ENCODE results near the gene TRPM2.

Gene TRPM2

GRCh38 chr21:44426663-44427191, 73.3 kb downstream of the TRPM2 start:
- TF ChIP-seq ZNF274 (IDR thresholded peaks at IDR 0.05; ENCODE audit: low read depth, low read length): no peak
- no peak overlapping the region for H3K4me3 ChIP-seq (ENCODE audit: low read length)

DNA sequence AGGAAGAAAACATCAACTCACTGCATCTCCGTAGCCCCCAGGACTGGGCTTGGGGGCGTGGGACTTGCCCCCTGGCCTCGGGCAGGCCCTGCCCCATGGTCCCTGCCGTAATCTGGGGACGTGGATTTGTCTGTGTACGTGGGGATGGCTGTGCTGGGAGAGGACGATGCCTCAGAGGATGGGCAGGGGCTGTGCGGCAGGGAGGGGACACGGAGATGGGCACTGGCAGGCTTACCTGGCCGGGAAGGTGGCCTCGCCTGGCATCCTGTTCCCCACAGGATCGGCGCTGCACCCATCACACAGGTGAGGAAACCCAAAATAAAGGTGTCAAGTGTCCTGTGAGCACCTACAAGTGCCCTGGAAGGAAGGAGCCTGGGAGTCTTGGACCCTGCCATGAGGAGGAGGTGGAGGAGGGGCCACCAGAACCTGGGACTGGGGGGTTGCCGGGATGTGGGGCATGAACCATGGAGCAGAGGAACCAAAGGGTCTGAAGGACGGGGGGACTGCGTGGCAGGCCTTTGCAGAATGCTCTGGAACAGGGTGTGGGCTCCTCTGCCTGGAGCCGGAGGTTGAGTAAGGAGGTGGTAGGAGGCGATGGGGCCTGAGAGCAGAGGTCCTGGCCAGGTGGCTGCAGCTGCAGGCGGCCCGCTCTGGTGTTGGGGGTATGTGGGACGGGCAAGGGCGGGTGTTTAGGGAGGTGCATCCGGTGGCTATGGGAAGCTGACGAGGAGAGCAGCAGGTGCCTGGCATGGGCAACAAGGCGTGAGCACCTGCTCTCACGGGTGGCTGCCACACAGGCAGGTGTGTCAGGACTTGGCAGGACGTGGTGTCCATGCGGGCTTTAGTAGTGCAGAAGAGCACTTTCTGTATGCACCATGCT, 74.1 kb downstream of the TRPM2 start:
- no peak for TF ChIP-seq ZNF274 (IDR thresholded peaks at IDR 0.05; ENCODE audit: low read depth, low read length)
- no peak overlapping the region for H3K4me3 ChIP-seq (ENCODE audit: low read length)

DNA sequence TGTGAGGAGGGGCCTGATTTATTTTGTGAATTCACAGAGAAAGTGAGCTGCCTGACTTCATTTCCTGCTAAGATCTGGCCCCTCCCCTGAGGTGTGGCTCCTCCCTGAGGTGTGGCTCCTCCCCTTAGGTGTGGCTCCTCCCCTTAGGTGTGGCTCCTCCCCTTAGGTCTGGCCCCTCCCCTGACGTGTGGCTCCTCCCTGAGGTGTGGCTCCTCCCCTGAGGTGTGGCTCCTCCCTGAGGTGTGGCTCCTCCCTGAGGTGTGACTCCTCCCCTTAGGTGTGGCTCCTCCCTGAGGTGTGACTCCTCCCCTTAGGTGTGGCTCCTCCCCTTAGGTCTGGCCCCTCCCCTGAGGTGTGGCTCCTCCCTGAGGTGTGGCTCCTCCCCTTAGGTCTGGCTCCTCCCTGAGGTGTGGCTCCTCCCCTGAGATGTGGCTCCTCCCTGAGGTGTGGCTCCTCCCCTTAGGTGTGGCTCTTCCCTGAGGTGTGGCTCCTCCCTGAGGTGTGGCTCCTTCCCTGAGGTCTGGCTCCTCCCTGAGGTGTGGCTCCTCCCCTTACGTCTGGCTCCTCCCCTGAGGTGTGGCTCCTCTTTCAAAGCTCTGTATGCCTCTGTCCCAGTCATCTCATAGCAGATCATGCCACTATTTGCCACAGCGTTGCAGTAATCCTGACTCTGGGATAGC, 75.0 kb downstream of the TRPM2 start:
- no peak for TF ChIP-seq ZNF274 (IDR thresholded peaks at IDR 0.05; ENCODE audit: low read depth, low read length)
- H3K4me3 ChIP-seq (ENCODE audit: low read length): no peak overlapping the region

- no peak overlapping the region for H3K4me3 ChIP-seq (ENCODE audit: low read length)
- TF ChIP-seq ZNF274 (IDR thresholded peaks at IDR 0.05; ENCODE audit: low read depth, low read length): no peak
Measured at GRCh38 chr21:44429894-44430293, 76.5 kb downstream of the TRPM2 start.

DNA sequence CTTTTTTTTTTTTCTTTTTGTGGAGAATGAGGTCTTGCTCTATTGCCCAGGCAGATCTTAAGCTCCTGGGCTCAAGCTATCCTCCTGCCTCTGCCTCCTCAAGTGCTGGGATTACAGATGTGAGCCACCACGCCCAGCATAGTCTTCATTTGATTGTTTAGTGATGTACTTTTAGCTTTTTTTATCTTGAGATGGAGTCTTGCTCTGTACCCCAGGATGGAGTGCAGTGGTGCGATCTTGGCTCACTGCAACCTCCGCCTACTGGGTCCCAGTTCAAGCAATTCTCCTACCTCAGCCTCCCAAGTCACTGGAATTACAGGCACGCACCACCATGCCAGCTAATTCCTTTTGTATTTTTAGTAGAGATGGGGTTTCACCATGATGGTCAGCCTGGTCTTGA, 77.9 kb downstream of the TRPM2 start:
- H3K4me3 ChIP-seq (ENCODE audit: low read length): no peak overlapping the region
- no peak for TF ChIP-seq ZNF274 (IDR thresholded peaks at IDR 0.05; ENCODE audit: low read depth, low read length)

GRCh38 chr21:44432841-44433790, 79.7 kb downstream of the TRPM2 start:
- no peak overlapping the region for H3K4me3 ChIP-seq (ENCODE audit: low read length)
- no peak for TF ChIP-seq ZNF274 (IDR thresholded peaks at IDR 0.05; ENCODE audit: low read depth, low read length)

DNA sequence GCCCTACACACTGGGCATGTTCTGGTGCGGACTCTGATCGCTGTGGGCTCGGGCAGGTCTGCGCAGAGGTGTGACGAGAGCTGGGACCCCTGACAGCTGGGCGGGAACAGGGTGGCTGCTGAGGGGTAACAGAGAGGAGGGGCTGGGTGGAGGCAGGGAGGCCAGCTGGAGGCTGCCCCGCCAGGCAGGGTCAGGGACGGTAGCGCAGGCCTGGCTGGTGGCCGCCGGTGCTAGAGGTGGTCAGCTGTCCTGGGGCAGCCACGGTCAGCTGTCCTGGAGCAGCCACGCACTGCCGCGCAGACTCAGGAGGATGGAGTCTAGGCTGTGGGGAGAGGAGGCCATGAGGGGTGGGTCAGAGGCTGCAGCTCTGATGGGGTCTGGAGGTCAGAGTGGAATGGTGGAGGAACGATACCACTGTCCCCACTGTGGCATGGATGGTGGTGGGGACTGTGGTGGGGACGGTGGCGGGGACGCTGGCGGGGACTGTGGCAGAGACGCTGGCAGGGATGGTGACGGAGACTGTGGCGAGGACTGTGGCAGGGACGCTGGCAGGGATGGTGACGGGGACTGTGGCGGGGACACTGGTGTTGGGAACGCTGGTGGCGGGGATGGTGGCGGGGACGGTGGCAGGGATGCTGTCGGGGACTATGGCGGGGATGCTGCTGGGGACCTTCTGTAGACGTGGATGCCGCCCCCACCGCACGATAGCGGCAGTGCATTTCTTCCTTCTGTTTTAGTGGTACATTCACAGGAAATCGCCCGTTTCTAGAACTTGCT, 80.6 kb downstream of the TRPM2 start:
- TF ChIP-seq ZNF274 (IDR thresholded peaks at IDR 0.05; ENCODE audit: low read depth, low read length): no peak
- H3K4me3 ChIP-seq (ENCODE audit: low read length): no peak overlapping the region

DNA sequence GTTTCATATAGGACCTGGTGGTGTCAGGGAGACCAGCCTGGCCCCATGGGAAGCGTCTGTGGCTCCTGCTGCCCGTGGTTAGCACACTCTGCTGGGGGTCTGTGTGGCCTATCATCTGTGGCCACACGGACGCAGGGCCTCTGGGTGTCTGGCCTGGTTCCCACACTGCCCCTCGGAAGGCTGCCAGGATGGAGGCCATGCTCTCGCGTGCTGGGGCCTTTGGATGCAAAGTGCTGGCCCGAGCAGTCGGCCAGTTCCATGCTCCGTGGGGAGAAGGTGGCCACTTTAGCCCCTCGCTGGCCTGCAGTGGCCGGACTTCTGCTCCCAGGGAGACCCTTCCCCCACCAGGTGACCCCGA, 81.1 kb downstream of the TRPM2 start:
- TF ChIP-seq ZNF274 (IDR thresholded peaks at IDR 0.05; ENCODE audit: low read depth, low read length): no peak
- H3K4me3 ChIP-seq (ENCODE audit: low read length): no peak overlapping the region

DNA sequence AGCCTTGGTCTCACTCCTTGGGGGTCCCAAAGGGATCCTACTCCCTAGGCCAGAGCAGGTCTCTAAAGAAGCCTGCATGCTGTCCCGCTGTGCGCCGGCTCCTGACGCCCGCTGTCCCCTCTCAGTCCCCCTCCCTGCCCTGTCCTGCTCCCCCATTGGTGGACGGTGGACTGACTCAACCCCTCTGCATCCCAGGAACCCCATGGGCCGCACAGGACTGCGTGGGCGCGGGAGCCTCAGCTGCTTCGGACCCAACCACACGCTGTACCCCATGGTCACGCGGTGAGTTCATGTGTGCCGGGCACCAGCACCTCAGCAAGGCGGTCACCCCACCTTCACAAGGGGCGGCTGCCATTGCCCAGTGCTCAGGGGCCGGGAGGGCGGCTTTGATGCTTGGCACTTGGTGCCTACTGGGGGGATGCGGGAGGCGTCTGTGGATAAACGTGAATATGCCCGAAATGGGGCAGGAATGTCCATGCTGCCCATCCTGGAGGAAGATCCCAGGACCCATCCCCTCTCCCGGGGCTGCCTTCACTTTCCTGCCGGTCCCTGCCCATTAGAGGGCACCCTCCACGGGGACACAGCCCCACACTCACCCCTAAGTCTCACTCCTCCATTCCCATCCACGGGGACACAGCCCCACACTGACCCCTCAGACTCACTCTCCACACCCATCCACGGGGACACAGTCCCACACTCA, 81.7 kb downstream of the TRPM2 start:
- no peak for TF ChIP-seq ZNF274 (IDR thresholded peaks at IDR 0.05; ENCODE audit: low read depth, low read length)
- no peak overlapping the region for H3K4me3 ChIP-seq (ENCODE audit: low read length)

GRCh38 chr21:44436111-44436611, 82.7 kb downstream of the TRPM2 start:
- H3K4me3 ChIP-seq (ENCODE audit: low read length): no peak overlapping the region
- no peak for TF ChIP-seq ZNF274 (IDR thresholded peaks at IDR 0.05; ENCODE audit: low read depth, low read length)

DNA sequence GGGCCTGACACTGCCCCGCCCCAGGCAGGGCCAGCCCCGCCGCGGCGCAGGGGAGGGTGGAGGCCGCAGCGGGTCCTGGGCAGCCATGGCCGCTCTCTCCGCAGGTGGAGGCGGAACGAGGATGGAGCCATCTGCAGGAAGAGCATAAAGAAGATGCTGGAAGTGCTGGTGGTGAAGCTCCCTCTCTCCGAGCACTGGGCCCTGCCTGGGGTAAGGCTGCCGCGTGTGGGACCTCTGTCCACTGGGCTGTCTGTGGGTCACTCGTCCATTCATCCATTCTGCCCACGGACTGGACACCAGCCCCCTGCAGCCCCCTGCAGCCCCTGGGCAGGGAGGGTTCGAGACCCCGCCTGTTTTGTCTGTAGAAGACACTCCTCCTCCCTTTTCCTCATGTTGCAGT, 83.5 kb downstream of the TRPM2 start:
- no peak overlapping the region for H3K4me3 ChIP-seq (ENCODE audit: low read length)
- no peak for TF ChIP-seq ZNF274 (IDR thresholded peaks at IDR 0.05; ENCODE audit: low read depth, low read length)

DNA sequence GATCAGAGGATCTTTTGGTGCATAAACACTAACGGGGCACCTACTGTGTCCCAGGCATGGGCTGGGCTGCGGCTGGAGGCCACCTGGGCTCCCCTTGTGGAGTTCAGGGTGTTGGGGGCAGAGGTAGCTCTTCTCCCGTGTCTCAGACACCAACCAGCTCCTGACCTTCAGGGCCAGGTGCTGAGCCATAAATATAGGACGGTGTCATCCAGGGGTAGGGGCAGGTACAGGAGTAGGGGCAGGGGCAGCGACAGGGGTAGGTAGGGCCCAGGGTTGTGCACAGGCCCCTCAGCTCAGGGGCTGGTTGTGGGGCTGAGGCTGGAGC, 83.9 kb downstream of the TRPM2 start:
- no peak for TF ChIP-seq ZNF274 (IDR thresholded peaks at IDR 0.05; ENCODE audit: low read depth, low read length)
- no peak overlapping the region for H3K4me3 ChIP-seq (ENCODE audit: low read length)
